Measurements from ENCODE around the gene PRDM7. TPM values are rescaled to one million over a fixed set of nuclear protein-coding genes. Genes with fewer than 3 reads are reported as not detected.
"Not testable (repeated sequence)": the region's sequence is repeated elsewhere in the genome, so short reads cannot be mapped to it uniquely, and the experiment has no call there.

The PRDM7 gene
- total and polyA plus RNA-seq, 7 donors = not detected

DNA sequence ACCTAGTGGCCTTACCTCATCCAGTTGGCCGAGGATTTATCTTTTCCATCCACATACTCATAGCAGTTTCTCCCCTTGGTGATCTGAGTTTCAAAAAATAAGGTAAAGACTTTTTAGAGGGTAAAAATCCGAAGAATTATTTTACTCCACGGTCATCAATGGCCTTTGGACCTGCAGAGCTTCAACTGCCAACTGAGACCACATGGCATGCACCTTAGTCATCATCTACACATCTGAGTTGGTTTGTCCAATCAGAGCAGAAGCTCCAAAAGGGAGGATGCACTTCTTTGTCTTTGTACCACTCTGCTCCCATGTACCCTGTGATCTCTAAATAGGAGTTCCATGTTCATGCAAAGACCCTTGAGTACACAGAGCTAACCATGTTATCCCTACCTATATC, 15.7 kb downstream of the PRDM7 start:
- intact Hi-C loops (cut with DNase I) = no loop called here
- no peak for TF ChIP-seq POLR2A (IDR thresholded peaks at IDR 0.05)
- H3K27me3 ChIP-seq = peaks cover 0 to 6% (median 0%) of the 10 kb centered on the region in 3 donors
- 64 to 71% methylated on average over 3 of the region's 3 CpGs for WGBS, 2 donors
- DNase-seq = no peak
- no peaks in the 10 kb centered on the region for H3K4me1 ChIP-seq
- H3K27ac ChIP-seq = no peak overlapping the region
- H3K36me3 ChIP-seq = no peaks in the 10 kb centered on the region
- no peaks in the 10 kb centered on the region for H3K9me3 ChIP-seq
- H3K4me3 ChIP-seq = no peak overlapping the region

DNA sequence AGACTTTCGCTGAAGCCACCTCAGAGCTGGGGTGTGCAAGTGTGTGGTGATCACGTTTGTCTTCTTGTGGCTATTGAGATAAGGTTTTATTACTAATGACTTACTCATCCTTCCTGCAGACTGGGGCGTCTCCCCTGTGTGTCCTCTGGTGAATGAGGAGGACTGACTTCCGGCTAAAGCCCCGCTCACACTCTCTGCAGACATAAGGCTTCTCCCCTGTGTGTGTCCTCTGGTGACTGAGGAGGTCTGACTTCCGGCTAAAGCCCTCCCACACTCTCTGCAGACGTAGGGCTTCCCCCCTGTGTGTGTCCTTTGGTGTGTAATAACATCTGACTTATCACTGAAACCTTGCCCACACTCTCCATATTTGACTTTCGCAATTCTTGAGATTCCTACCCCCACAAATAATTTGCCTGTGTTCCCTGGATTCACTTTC, 19.4 kb downstream of the PRDM7 start:
- H3K4me3 ChIP-seq = no peak overlapping the region
- H3K4me1 ChIP-seq = no peaks in the 10 kb centered on the region
- WGBS, 2 donors = 61 to 62% methylated on average over 8 of the region's 8 CpGs
- no peak for TF ChIP-seq POLR2AphosphoS5 (IDR thresholded peaks at IDR 0.05)
- no peak for TF ChIP-seq EP300 (IDR thresholded peaks at IDR 0.05)
- TF ChIP-seq, protein P1, sequence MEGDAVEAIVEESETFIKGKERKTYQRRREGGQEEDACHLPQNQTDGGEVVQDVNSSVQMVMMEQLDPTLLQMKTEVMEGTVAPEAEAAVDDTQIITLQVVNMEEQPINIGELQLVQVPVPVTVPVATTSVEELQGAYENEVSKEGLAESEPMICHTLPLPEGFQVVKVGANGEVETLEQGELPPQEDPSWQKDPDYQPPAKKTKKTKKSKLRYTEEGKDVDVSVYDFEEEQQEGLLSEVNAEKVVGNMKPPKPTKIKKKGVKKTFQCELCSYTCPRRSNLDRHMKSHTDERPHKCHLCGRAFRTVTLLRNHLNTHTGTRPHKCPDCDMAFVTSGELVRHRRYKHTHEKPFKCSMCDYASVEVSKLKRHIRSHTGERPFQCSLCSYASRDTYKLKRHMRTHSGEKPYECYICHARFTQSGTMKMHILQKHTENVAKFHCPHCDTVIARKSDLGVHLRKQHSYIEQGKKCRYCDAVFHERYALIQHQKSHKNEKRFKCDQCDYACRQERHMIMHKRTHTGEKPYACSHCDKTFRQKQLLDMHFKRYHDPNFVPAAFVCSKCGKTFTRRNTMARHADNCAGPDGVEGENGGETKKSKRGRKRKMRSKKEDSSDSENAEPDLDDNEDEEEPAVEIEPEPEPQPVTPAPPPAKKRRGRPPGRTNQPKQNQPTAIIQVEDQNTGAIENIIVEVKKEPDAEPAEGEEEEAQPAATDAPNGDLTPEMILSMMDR (IDR thresholded peaks at IDR 0.05) = no peak
- no peak for TF ChIP-seq POLR2A (IDR thresholded peaks at IDR 0.05)
- intact Hi-C loops (cut with DNase I) = no loop called here
- no peak for DNase-seq
- no peak overlapping the region for H3K27ac ChIP-seq
- peaks cover 0 to 14% (median 2%) of the 10 kb centered on the region in 4 donors for H3K9me3 ChIP-seq
- peaks cover 0 to 5% (median 0%) of the 10 kb centered on the region in 3 donors for H3K27me3 ChIP-seq
- H3K36me3 ChIP-seq = no peaks in the 10 kb centered on the region

GRCh38 chr16:90056521-90056920, 20.6 kb downstream of the PRDM7 start:
- DNase-seq; intact Hi-C loops (cut with DNase I); H3K27ac ChIP-seq; H3K36me3 ChIP-seq; H3K27me3 ChIP-seq; H3K4me3 ChIP-seq; H3K4me1 ChIP-seq: not testable (repeated sequence)
- WGBS, 2 donors = 84 to 86% methylated on average over 15 of the region's 15 CpGs
- H3K9me3 ChIP-seq = peaks cover 0 to 14% (median 2%) of the 10 kb centered on the region in 4 donors

GRCh38 chr16:90055371-90055770, 21.8 kb downstream of the PRDM7 start:
- 70 to 82% methylated on average over 4 of the region's 4 CpGs for WGBS, 2 donors
- no peak for TF ChIP-seq POLR2AphosphoS5 (IDR thresholded peaks at IDR 0.05)
- TF ChIP-seq POLR2A (IDR thresholded peaks at IDR 0.05) = no peak
- TF ChIP-seq EP300 (IDR thresholded peaks at IDR 0.05) = no peak
- TF ChIP-seq, protein P1 (IDR thresholded peaks at IDR 0.05) = no peak
- intact Hi-C loops (cut with DNase I) = no loop called here

GRCh38 chr16:90054554-90054953, 22.6 kb downstream of the PRDM7 start:
- Histone ChIP-seq H3K9me3 (peaks cover 0 to 14% (median 2%) of the 10 kb centered on the region in 4 donors), H3K27ac (no peak overlapping the region), H3K4me1 (no peaks in the 10 kb centered on the region), H3K27me3 (peaks cover 0 to 11% (median 5%) of the 10 kb centered on the region in 3 donors), H3K36me3 (no peaks in the 10 kb centered on the region), H3K4me3 (no peak overlapping the region)
- WGBS, 2 donors = 57 to 61% methylated on average over 4 of the region's 4 CpGs
- intact Hi-C loops (cut with DNase I) = no loop called here
- DNase-seq = no peak
- TF ChIP-seq, protein P1 (IDR thresholded peaks at IDR 0.05) = no peak
- TF ChIP-seq POLR2A (IDR thresholded peaks at IDR 0.05) = no peak
- no peak for TF ChIP-seq POLR2AphosphoS5 (IDR thresholded peaks at IDR 0.05)
- TF ChIP-seq EP300 (IDR thresholded peaks at IDR 0.05) = no peak

More at GRCh38 chr16:90055371-90055770, 21.8 kb downstream of the PRDM7 start:
- H3K36me3 ChIP-seq = no peaks in the 10 kb centered on the region
- peaks cover 0 to 14% (median 2%) of the 10 kb centered on the region in 4 donors for H3K9me3 ChIP-seq
- peaks cover 0 to 5% (median 0%) of the 10 kb centered on the region in 3 donors for H3K27me3 ChIP-seq
- no peak overlapping the region for H3K4me3 ChIP-seq
- H3K4me1 ChIP-seq = no peaks in the 10 kb centered on the region
- no peak overlapping the region for H3K27ac ChIP-seq
- no peak for DNase-seq

- H3K36me3 ChIP-seq = no peaks in the 10 kb centered on the region
- no peak overlapping the region for H3K27ac ChIP-seq
- no peak overlapping the region for H3K4me3 ChIP-seq
- H3K4me1 ChIP-seq = no peaks in the 10 kb centered on the region
- peaks cover 0 to 15% (median 5%) of the 10 kb centered on the region in 3 donors for H3K27me3 ChIP-seq
- peaks cover 0 to 14% (median 2%) of the 10 kb centered on the region in 4 donors for H3K9me3 ChIP-seq
- intact Hi-C loops (cut with DNase I) = no loop called here
- no peak for DNase-seq
- TF ChIP-seq POLR2AphosphoS5 (IDR thresholded peaks at IDR 0.05) (no peak), EP300 (IDR thresholded peaks at IDR 0.05) (no peak), POLR2A (IDR thresholded peaks at IDR 0.05) (no peak)
- TF ChIP-seq, protein P1 (IDR thresholded peaks at IDR 0.05) = no peak
- WGBS, 2 donors = 75 to 81% methylated on average over 1 of the region's 1 CpG
Measured at GRCh38 chr16:90053902-90054500, 23.1 kb downstream of the PRDM7 start.
